H1 (cell line): Measurements from ENCODE around the gene ARL5A. TPM values are rescaled to one million over a fixed set of nuclear protein-coding genes. Genes with fewer than 3 reads are reported as not detected.

ENCODE experiments used
- CHD2 ChIP-seq: IDR thresholded peaks from 2 replicates; pipeline ENCODE4 v1.6.1; 2012; ENCODE audit warnings: low read length, improper control_type of control experiment
- polyA plus RNA-seq, 7 experiments: library from polyadenylated mRNA; depleted of rRNA in 3 of 7; stranded (reverse) in 5 of 7; unstranded in 2 of 7; fragments of >200 nt in 5 of 7; fragments of 200-250 nt in 2 of 7; gene quantifications; 1 replicate in 5 of 7; 2 replicates in 1 of 7; 4 replicates in 1 of 7; pipeline versions ENCODE4 v1.2.1 to v1.2.3, GENCODE V29; 2011 to 2013; ENCODE audit warnings: missing spikeins in 2 of 7, mixed read lengths in 2 of 7
- total RNA-seq: library from RNA; stranded (reverse); fragmentation: NEBNext Ultra II Directional; extraction: Animal tissue kit (Norgen Biotek cat#: 25700); gene quantifications from 2 replicates; pipeline ENCODE4 v1.2.1, GENCODE V29; 2021

Gene ARL5A
- total and polyA plus RNA-seq, 2 of the 8 experiments (the other 6 are each of a cell fraction or from before 2014, with no cell fraction given): 12.6 to 86.3 TPM

GRCh38 chr2:151844211-151844896 lies 16.1 kb upstream of the ARL5A start (continued):
- no peak for TF ChIP-seq CHD2
- TF ChIP-seq, all 59 proteins: peak for 0
